HepG2 (cell line): ENCODE measurements around the gene PPP3R1. TPM values are rescaled to one million over a fixed set of nuclear protein-coding genes. Genes with fewer than 3 reads are reported as not detected.

Experiments used
- ATF6 ChIP-seq: sonication (generic); formaldehyde crosslinking; conservative IDR thresholded peaks from 2 replicates; pipeline ENCODE4 v1.4.0; 2020; ENCODE audit warnings: missing genetic modification reagents
- DNMT3B ChIP-seq: conservative IDR thresholded peaks from 2 replicates; pipeline ENCODE4 v1.6.1; 2016; ENCODE audit warnings: missing biosample characterization, control low read depth
- EZH2 ChIP-seq: conservative IDR thresholded peaks from 2 replicates; pipeline ENCODE4 v1.6.1; 2012; ENCODE audit warnings: mild to moderate bottlenecking, low read depth, low read length, moderate library complexity
- GATAD2A ChIP-seq: IDR thresholded peaks from 2 replicates; pipeline ENCODE4 v1.6.1; 2016
- MXI1 ChIP-seq: IDR thresholded peaks from 3 replicates; pipeline ENCODE4 v1.6.1; 2012; ENCODE audit warnings: low read depth, low read length, inconsistent platforms, borderline replicate concordance
- NRL ChIP-seq: sonication (generic); formaldehyde crosslinking; IDR thresholded peaks from 2 replicates; pipeline ENCODE4 v1.5.0; 2020; ENCODE audit warnings: missing genetic modification reagents, mild to moderate bottlenecking, moderate library complexity, borderline replicate concordance
- SPEN ChIP-seq: sonication (generic); formaldehyde crosslinking; IDR thresholded peaks from 2 replicates; pipeline ENCODE4 v1.5.1; 2020; ENCODE audit warnings: low read depth, mild to moderate bottlenecking, missing genetic modification reagents
- TBX3 ChIP-seq: fragments of 450-650 bp; IDR thresholded peaks from 2 replicates; pipeline ENCODE4 v1.6.1; 2017; ENCODE audit warnings: antibody characterized with exemption, mild to moderate bottlenecking, inconsistent platforms, borderline replicate concordance
- ZBTB7A ChIP-seq: sonication (generic); formaldehyde crosslinking; IDR thresholded peaks from 2 replicates; pipeline ENCODE4 v1.8.0; 2022; ENCODE audit warnings: mild to moderate bottlenecking, missing genetic modification reagents
- ZC3H13 ChIP-seq: sonication (generic); formaldehyde crosslinking; IDR thresholded peaks from 2 replicates; pipeline ENCODE4 v1.8.1; 2023; ENCODE audit warnings: mild to moderate bottlenecking, missing genetic modification reagents, moderate library complexity
- ZFP62 ChIP-seq: sonication (generic); formaldehyde crosslinking; IDR thresholded peaks from 2 replicates; pipeline ENCODE4 v1.4.0; 2020; ENCODE audit warnings: missing genetic modification reagents
- ZMAT3 ChIP-seq: sonication (generic); formaldehyde crosslinking; conservative IDR thresholded peaks from 2 replicates; pipeline ENCODE4 v1.7.0; 2021; ENCODE audit warnings: missing genetic modification reagents
- ZNF225 ChIP-seq: sonication (generic); formaldehyde crosslinking; IDR thresholded peaks from 2 replicates; pipeline ENCODE4 v1.4.0; 2020; ENCODE audit warnings: mild to moderate bottlenecking, missing genetic modification reagents
- ZNF234 ChIP-seq: sonication (generic); formaldehyde crosslinking; conservative IDR thresholded peaks from 2 replicates; pipeline ENCODE4 v1.5.1; 2020; ENCODE audit warnings: mild to moderate bottlenecking, missing genetic modification reagents
- ZNF235 ChIP-seq: sonication (generic); formaldehyde crosslinking; IDR thresholded peaks from 2 replicates; pipeline ENCODE4 v1.8.1; 2023; ENCODE audit warnings: mild to moderate bottlenecking, missing genetic modification reagents, borderline replicate concordance
- ZNF746 ChIP-seq: sonication (generic); formaldehyde crosslinking; IDR thresholded peaks from 2 replicates; pipeline ENCODE4 v1.8.0; 2022; ENCODE audit warnings: mild to moderate bottlenecking, missing genetic modification reagents
- ZSCAN31 ChIP-seq: sonication (generic); formaldehyde crosslinking; IDR thresholded peaks from 2 replicates; pipeline ENCODE4 v1.5.0; 2020; ENCODE audit warnings: low read depth, mild to moderate bottlenecking, missing genetic modification reagents
- ZZZ3 ChIP-seq: sonication (generic); formaldehyde crosslinking; IDR thresholded peaks from 2 replicates; pipeline ENCODE4 v1.4.0; 2020; ENCODE audit warnings: missing genetic modification reagents, mild to moderate bottlenecking, borderline replicate concordance
- polyA plus RNA-seq, 8 experiments: library from polyadenylated mRNA; depleted of rRNA in 3 of 8; stranded (reverse) in 7 of 8; unstranded in 1 of 8; fragments of >200 nt; fragmentation: Illumina TruSeq in 4 of 8; extraction: Trizol in 4 of 8; gene quantifications; 2 replicates each; pipeline versions ENCODE4 v1.2.1 to v1.2.3, GENCODE V29; 2011 to 2016; ENCODE audit warnings: low read depth in 4 of 8, missing spikeins in 1 of 8, mixed read lengths in 1 of 8; ENCODE audit not compliant: insufficient read depth in 1 of 8
- total RNA-seq, 5 experiments: library from RNA; depleted of rRNA; stranded (reverse); fragments of >200 nt; fragmentation: Illumina TruSeq; extraction: Trizol; gene quantifications; 2 replicates each; pipeline ENCODE4 v1.2.3, GENCODE V29; 2016; ENCODE audit warnings: low read depth in 1 of 5
- TF ChIP-seq, protein P1 (sequence below), 2 experiments: sonication (generic) in 1 of 2; formaldehyde crosslinking in 1 of 2; IDR thresholded peaks; 2 replicates each; pipeline versions ENCODE4 v1.4.0 to v1.6.1; 2016 to 2020; ENCODE audit warnings: borderline replicate concordance in 1 of 2, low read depth in 1 of 2, mild to moderate bottlenecking in 1 of 2, missing genetic modification reagents in 1 of 2
- TF ChIP-seq, protein P2 (sequence below): sonication (generic); formaldehyde crosslinking; IDR thresholded peaks from 2 replicates; pipeline ENCODE4 v1.4.0; 2020; ENCODE audit warnings: missing genetic modification reagents

The PPP3R1 gene
- total and polyA plus RNA-seq, 2 of the 13 experiments (the other 11 are each of a cell fraction or from before 2014, with no cell fraction given): 11.6 to 25.7 TPM

DNA sequence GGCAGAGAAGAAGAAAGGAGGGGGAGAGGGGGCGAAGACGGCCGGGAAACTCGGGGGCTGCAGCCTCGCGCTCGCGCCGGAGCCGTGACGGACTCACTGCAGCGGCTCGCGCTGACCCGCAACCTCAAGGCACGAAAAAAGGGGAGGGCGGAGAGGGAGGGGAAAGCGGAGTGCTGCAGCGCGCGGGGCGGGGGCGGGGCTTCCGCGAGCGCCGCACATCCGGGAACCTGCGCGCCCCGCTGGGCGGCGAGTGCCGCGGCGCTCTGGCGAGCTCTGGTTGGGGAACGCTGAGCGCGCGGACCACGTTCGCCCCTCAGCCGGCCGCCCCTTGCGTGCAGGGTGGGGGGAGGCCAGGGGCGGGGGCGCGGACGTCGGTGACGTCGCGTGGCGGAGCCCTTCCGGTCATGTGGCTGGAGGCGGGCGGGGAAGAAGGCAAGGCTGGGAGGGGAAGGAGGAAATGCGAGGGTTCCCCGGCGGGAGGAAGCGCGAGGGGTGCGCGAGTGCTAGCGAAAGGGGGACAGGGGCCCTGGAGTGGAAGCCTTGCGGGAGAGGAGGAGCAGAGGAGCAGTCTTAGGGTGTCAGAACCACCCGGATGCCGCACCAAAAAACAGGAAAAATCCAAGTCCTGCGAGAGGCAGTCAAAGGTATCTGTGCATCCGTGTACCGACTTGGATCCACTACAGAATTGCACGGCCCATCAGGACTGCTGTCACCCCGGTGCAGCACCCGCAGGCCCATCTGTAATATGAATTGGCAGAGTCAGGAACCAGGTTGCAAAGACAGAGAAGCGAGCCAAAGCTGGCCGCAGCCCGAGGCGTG lies at the start of gene PPP3R1 (continued):
- TF ChIP-seq ZNF234 (CRISPR knock-in tag) (peak; percentile 86; the same call in 1 of the 2 replicates), NRL (CRISPR knock-in tag) (peak; percentile 91), ZFP62 (CRISPR knock-in tag) (no peak), DNMT3B (CRISPR knock-in tag) (peak; percentile 87), MXI1 (peak; percentile 88; the same call in 1 of the 3 replicates), EZH2 (no peak), SPEN (CRISPR knock-in tag) (peak; percentile 98), ZZZ3 (peak; percentile 71), ATF6 (no peak; the same call in 1 of the 2 replicates), ZNF235 (peak; percentile 92; the same call in 1 of the 2 replicates), GATAD2A (peak; percentile 45; the same call in 1 of the 2 replicates), ZBTB7A (CRISPR knock-in tag) (peak; percentile 77), ZMAT3 (CRISPR knock-in tag) (peak; percentile 63; the same call in 1 of the 2 replicates), TBX3 (peak; percentile 27; the same call in 1 of the 2 replicates), ZC3H13 (CRISPR knock-in tag) (peak; percentile 86), ZNF225 (CRISPR knock-in tag) (peak; percentile 84), ZSCAN31 (CRISPR knock-in tag) (peak; percentile 88), ZNF746 (CRISPR knock-in tag) (peak; percentile 85)
- TF ChIP-seq, protein P1, sequence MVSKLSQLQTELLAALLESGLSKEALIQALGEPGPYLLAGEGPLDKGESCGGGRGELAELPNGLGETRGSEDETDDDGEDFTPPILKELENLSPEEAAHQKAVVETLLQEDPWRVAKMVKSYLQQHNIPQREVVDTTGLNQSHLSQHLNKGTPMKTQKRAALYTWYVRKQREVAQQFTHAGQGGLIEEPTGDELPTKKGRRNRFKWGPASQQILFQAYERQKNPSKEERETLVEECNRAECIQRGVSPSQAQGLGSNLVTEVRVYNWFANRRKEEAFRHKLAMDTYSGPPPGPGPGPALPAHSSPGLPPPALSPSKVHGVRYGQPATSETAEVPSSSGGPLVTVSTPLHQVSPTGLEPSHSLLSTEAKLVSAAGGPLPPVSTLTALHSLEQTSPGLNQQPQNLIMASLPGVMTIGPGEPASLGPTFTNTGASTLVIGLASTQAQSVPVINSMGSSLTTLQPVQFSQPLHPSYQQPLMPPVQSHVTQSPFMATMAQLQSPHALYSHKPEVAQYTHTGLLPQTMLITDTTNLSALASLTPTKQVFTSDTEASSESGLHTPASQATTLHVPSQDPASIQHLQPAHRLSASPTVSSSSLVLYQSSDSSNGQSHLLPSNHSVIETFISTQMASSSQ (IDR thresholded peaks at IDR 0.05; ENCODE audit: low read depth): no peak
- TF ChIP-seq, protein P1 (CRISPR knock-in tag; IDR thresholded peaks at IDR 0.05; ENCODE audit: borderline replicate concordance): peak; percentile 56
- TF ChIP-seq, protein P2, sequence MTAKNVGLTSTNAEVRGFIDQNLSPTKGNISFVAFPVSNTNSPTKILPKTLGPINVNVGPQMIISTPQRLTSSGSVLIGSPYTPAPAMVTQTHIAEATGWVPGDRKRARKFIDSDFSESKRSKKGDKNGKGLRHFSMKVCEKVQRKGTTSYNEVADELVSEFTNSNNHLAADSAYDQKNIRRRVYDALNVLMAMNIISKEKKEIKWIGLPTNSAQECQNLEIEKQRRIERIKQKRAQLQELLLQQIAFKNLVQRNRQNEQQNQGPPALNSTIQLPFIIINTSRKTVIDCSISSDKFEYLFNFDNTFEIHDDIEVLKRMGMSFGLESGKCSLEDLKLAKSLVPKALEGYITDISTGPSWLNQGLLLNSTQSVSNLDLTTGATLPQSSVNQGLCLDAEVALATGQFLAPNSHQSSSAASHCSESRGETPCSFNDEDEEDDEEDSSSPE: peak; percentile 93
